Activated CD4-positive, alpha-beta T cell treated with anti-CD3 and anti-CD28 coated beads, Interleukin-2, amount 50 U/mL, for 48 hours (primary cell): Measurements from ENCODE around the gene CASP4.
"Not testable (repeated sequence)": the region's sequence is repeated elsewhere in the genome, so short reads cannot be mapped to it uniquely, and the experiment has no call there.

Source experiments
- DNase-seq, 2 experiments: peaks; one replicate each; pipeline ENCODE4 v3.0.0-alpha.2; 2020

CASP4 gene

DNA sequence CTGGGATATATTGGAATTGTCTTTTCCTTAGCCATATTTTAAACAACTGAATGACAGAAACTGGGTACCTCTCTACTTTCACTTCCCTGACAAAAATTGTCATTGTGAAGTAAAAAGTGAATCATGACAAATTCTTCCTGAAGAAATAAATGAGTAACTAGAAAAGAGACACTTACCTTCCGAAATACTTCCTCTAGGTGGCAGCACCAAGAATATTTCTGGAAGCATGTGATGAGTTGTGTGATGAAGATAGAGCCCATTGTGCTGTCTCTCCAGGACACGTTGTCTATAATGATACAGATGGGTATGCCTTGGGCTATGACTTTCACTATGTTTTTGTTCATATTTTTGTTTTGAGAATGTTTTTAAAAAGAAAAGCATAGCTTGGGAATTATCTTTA is 21.5 kb downstream of the CASP4 start:
- DNase-seq = no peak

DNA sequence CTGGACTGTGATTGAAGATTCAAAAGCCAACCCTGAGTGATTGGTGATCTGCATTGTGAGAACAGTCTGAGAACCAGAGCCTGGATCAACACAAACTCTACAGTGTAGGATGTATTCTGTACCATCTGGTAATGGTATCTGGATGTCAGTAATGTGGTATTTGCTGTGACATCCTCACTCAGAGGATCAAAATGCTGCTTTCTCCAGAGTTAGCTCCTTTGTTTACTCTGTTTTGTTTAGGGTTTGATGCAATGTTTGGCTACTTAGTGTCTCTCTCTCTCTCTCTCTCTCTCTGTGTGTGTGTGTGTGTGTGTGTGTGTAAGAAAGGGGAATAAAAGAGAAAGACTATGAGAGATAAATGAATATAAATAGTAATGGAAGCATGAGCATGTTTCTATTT is 24.3 kb downstream of the CASP4 start:
- DNase-seq = no peak

DNA sequence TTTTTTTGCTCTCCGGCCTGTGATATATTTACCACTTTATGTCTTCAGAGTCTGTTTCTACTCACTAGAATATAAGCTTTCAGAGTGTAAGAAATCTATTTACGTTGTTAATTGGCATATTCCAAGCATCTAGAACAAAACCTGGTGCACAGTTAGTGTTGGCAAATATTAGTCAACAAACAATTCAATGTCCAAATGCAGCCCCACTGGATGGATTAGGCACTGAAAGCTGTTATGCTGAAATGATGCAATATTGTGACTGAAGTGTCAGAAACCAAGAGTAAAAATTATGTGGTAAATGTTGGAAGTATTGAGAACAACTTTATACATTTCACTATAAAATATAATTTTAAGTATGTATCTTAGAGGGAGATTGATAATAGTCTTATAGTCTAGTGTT is 24.8 kb downstream of the CASP4 start:
- DNase-seq = no peak

DNA sequence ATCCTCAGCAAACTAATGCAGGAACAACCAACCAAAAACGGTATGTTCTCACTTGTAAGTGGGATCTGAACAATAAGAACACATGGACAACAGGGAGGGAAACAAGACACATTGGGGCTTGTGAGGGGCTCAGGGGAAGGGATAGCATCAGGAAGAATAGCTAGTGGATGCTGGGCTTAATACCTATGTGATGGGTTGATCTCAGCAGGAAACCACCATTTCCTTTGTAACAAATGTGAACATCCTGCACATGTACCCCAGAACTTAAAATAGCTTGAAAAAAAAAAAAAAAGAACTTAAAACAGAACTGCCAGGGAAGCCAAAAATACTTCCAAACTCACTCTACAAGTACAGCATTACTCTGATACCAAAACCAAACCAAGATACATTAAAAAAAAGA is 33.8 kb downstream of the CASP4 start:
- DNase-seq = no peak

DNA sequence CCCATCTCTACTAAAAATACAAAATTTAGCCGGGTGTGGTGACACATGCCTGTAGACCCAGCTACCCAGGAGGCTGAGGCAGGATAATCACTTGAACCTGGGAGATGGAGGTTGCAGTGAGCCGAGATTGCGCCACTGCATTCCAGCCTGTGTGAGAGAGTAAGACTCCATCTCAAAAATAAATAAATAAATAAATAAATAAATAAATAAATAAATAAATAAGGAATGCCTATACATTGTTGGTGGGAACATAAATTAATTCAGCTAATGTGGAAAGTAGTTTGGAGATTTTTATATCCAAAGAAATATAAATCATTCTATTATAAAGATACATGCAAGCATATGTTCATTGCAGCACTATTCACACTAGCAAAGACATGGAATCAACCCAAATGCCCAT is 34.3 kb downstream of the CASP4 start:
- not testable (repeated sequence) for DNase-seq

DNA sequence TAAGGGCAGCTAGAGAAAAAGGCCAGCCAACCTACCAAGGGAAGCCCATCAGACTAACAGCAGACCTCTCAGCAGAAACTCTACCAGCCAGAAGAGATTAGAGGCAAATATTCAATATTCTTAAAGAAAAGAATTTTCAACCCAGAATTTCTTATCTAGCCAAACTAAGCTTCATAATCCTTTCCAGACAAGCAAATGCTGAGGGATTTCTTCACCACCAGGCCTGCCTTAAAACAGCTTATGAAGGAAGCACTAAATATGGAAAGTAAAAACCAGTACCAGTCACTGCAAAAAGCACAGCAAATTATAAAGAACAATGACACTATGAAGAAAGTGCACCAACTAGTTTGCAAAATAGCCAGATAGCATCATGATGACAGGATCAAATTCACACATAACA is 39.6 kb downstream of the CASP4 start:
- no peak for DNase-seq

DNA sequence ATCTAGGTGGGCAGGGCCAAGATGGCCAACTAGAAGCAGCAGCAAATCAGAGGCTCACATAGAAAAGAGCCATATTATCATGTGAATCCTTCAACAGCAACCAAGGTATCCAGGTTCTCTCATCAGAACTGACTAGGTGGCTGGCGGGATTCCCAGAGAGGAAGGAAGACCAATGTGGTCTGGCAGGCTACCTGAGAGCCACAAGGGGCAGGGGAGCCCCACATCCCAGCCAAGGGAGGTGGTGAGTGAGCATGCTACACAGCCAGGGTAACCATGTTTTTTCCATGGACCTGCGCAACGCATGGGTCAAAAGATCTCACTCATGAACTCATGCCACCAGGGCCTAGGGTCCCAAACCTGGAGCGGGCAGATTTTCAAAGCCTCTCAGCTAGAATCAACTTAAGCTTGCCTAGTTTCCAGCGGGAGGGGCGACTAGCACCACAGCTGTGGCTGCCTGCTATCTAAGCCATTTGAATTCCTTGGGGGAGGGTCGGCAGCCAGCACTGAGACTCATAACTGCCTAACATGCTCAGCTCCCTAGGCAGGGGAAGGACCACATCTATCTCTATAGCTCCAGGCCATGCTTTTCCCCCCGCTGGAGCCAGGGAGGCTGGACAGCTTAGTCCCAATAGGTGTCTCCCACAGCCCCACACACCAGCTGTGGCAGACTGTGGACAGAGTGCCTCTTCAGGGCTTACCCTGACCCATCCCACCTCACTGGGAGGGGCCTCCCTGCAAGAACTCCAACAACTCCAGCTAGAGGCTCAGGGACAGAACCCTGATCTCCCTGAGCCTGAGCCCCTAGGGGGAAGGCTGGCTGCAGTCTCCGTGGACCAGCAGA is 41.4 kb downstream of the CASP4 start:
- no peak for DNase-seq

DNA sequence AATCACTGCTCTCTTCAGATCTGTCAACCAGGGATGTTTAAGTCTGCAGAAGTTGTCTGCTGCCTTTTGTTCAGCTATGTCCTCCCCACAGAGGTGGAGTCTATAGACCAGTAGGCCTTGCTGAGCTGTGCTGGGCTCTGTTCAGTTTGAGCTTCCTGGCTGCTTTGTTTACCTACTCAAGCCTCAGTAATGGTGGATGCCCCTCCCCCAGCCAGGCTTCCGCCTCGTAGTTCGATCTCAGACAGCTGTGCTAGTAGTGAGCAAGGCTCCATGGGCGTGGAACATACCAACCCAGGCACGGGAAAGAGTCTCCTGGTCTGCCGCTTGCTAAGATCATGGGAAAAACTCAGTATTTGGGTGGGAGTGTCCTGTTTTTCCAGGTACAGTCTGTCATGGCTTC is 42.5 kb downstream of the CASP4 start:
- no peak for DNase-seq

DNA sequence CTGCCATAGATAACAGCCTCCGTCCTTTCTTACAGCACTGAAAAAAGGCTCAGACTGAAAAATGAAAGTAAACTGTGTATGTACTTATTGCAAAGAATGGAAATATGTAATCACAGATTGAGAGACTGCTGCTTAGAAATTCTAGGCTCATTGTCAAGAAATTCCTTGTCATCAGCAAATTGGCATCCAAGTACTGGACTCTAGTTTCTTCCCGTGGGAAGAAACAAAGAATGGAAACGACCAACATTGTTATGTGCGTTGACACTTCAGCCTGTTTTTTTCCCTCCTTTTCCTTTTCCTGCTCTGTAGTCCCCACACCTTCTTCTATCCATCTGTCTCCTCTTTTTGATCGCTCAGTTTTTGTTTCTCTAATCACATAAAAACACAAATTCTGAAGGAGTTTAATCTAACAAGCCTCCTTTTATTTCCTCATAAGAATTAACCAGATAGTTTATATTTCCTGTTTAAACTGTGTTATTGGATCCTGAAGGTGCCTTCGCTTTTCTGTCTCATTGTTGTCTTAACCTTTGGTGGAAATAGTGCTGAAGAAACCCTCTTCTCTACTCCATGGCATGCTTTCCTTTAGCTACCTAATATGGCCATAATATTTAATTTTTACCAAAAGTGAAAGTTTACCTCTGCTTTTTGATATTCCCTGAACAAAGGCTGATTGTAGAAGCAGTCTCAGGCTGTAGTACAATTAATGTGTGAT is 50.1 kb downstream of the CASP4 start:
- DNase-seq = no peak

DNA sequence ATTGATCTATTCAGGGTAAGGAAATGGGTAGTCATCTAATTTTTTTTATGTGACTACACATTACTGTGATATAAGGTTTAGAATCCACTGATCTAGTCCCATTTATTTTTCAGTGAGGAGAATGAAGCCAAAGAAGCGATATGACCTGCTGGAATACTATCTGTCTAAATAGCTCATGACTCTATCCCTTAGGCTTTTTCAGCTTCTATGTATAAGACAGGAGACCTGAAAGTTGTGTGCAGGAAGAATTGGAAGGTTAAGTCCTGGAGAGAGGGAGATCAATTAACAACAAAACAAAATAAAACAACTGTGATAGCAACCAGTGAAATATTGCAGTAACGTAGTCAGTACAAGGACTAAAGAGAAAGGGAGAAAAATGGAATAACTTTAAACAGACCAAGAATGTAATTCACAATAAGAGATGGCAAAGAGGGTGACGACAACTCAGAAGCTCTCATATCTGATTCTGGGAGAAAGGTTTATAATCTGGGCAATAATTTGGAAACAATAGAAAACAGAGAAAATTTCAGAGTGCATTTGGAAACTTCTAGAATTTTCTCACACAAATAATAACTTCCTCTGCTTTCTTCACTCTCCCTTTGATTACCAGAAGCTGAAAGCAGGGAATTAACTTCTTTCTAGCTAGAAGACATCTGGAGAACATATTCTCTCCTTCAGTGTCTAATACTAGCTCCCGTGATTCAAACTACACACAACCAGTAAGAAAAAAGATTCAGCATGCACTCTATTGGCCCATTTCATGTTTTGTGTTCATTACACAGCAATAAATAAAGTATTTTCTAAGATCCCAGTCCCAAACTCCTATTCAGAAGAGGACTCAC is 50.9 kb downstream of the CASP4 start:
- no peak for DNase-seq

DNA sequence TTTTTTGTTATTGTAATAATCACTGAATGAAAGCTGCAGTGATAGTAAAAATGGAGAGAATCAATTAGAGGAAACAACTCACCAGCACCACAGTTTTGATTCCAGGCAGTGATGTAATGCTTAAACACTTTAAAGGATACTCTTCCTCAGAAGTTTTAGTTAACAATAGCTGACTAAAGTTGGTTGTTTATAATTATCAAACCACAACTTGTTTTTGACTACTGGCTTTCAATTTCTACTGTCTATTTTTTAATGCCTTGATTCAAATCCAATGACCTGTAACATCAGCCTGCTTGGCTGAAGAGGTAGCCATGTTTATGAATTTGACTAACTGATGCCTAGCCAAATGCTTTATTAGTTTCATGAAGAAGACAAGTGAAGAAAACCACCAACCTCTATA is 51.9 kb downstream of the CASP4 start:
- no peak for DNase-seq

DNA sequence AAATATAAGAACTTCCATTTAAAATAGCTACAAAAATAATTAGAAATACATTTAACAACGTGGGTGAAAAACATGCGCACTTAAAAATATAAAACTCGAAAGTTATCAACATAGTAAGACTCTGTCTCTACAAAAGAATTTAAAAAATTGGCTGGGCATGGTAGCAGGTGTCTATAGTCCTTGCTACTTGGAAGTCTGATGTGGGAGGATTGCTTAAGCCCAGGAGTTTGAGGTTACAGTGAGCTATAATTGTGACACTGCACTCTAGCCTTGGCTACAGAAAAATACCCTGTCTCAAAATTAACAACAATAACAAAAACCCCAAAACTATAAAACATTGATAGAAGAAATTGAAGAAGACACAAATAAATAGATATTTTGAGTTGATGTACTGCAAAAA is 56.3 kb downstream of the CASP4 start:
- no peak for DNase-seq

DNA sequence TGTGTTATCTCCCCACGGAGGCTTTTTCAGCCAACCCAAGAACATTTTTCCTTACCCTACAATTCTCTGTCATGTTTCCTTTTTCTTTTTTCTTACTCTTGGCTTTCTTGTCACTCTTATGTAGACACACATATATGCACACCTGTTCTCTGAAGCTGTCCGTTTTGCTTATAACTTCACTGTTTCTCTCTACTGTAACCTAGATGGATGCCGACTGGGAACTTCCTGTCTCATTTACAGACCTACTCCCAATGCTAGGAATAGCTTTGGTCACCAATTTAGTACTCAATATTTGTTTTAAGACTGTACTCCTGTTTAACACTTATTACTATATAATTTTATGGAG is 60.2 kb downstream of the CASP4 start:
- no peak for DNase-seq

DNA sequence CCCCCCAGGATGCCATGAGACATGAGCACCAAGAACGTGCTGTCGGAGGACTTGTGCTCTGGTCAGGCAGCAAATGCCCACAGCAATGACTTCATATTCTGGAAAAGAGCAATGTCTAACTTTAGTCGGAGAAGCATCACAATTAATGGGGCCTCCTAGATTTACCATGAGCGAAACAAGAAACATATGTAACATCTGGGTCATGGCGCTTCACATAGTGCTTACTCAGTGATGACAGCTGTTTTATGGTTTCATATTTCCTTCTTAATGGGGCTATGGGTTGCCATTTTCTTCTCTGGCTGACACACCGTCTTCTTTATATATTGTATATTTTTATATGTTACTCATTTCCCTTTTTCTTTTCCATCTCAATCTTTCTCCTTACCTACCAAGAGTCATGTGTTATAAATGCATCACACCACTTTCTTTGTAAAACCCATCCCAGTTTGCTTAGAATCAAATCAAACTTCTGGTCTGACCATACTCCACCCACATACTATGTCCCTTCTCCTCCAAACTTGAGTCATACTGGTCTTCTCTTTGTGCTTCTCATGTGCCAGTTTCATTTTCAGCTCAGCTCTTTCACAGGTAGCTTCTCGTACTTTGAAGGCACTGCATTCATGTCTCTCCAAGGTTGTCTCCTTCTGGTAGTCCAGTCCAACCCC is 60.7 kb downstream of the CASP4 start:
- DNase-seq = no peak

DNA sequence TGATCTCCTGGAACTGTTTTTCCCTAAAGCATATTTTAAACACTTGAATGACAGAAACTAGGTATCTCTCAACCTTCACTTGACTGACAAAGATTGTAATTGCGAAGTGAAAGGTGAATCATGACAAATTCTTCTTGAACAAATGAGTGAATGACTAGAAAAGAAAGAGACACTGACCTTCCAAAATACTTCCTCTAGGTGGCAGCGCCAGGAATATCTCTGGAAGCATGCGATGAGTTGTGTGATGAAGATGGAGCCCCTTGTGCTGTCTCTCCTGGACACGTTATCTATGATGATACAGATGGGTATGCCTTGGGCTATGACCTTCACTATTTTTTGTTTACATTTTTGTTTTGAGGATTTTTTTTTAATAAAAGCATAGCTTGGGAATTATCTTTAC is 63.1 kb downstream of the CASP4 start:
- DNase-seq = no peak

DNA sequence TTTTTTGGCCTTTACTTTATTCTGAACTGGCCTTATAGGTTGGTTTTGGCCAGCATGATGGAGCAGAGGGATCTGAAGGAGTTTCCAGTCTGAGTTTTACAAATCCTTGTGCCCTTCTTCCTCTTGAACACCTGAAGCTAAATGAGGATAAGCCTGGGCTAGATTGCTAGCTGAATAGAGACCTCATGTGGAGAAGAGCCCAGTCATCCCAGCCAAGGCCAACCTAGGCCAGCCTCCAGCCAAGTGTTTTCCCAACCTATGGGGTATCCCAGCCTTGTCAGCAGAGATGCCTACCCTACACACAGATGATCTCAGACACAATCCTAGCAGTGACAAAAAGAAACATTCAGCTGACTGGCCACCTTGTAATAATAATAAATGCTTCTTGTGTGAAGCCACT is 69.1 kb downstream of the CASP4 start:
- DNase-seq = no peak

DNA sequence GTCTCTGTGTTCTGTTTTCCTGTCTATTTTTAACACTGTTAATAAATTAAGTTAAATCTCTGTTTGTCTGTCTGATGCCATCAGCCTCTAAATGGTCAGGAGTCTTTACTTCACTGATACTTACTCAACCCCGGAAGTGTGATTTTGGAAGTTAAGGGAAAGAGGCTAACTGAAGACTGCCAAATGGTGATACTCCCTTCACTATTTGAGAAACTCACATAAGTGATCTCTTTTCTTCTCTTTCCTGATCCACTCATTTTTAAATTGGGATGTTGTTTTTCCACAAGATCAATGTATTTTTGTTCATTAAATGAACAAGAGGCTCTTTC is 69.7 kb downstream of the CASP4 start:
- no peak for DNase-seq

DNA sequence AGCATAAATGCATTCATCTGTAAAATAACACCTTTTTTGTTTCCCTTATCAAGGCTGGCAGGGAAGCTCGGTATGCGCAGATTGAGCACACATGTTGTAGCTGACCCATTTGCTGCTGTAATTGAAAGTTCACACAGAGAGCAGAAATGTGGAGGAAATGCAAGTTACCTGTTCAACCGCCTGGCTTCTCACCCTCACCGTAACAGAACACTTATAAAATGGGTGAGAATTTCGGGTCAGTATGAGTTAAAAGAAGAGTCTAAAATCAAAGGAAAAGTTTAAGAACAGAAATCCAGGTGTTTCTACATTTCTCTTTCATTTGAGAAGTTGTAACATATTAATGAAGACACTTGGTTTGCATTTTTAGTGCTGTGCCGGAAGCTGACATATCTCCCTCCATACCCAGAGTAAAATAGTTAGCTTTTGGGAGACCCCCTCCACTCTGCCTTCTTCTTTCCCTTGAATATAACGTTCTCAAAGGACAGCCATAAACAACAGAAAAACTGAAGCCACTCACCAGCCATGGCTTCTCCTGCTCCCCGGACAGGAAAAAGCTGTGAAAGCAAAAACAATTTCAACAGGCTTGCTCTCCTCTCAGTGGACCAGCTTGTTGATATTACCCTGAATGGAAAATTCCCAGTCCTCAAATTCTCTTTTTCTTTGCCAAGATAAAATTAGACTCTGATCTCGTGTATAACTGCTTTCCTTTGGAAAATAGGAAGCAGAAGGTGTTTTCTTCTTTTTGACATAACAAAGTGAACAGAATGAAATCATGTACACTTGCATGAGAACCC is 70.3 kb downstream of the CASP4 start, which contains the start of gene CASP12:
Gene CASP12, minus strand, starts transcription at position 570 of the 794 bp plus-strand sequence.
- DNase-seq = no peak

DNA sequence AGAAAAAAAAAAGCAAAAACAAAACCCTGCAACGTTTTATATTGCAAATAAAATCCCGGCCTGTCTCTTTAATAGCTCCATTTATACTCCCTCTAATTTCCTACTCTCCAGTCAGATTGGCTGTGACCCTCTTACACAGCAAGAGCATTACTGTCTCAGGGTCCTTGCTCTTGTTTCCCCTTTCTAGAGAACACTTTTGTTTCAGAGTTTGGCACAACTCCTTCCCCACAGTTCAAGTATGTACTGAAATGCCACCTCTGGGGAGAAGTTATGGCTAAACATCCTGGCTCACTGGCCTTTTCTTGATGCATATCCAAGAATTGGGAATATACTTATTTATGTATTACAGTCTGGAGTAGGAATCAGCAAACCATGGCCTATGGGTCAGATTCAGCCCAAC is 72.7 kb downstream of the CASP4 start:
- DNase-seq = no peak

DNA sequence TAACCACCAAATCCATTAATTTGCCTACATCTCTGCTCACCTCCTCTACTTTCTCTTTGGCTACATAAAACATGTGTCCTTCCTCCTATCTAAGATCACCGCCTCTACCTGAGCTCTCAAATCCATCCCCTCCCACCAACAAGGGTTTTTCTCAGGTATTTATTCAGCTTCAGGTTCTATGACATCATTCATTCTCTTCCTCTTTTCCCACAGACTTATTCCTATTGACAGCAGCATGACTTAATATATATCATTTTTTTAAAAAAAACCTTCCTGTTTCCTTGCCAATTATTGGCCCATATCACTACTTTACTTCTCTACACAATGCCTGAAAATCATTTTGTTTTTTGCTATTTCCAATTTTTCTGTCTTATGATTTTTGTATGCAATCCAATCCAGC is 74.5 kb downstream of the CASP4 start:
- DNase-seq = no peak
